ENCODE data around the gene RIT2. TPM values are rescaled to one million over a fixed set of nuclear protein-coding genes. Genes with fewer than 3 reads are reported as not detected.

Gene RIT2
- total RNA-seq, 1 donor from 2014 or later, result not detected

GRCh38 chr18:43001821-43002220 is 113.7 kb downstream of the RIT2 start:
- DNase-seq (ENCODE audit: low spot score), result no peak
- Mint-ChIP-seq H3K4me3 (ENCODE audit: unreplicated experiment) (no peak overlapping the region), H3K27me3 (ENCODE audit: unreplicated experiment) (no peaks in the 10 kb centered on the region), H3K27ac (ENCODE audit: unreplicated experiment) (no peak overlapping the region), H3K9me3 (ENCODE audit: unreplicated experiment) (no peaks in the 10 kb centered on the region), H3K36me3 (ENCODE audit: low read depth, unreplicated experiment) (no peaks in the 10 kb centered on the region), H3K4me1 (ENCODE audit: unreplicated experiment) (no peaks in the 10 kb centered on the region)
- TF ChIP-seq CTCF (IDR thresholded peaks at IDR 0.05; ENCODE audit: unreplicated experiment), result no peak

GRCh38 chr18:42996824-42997223 is 118.7 kb downstream of the RIT2 start:
- Mint-ChIP-seq H3K27me3 (ENCODE audit: unreplicated experiment) (no peaks in the 10 kb centered on the region), H3K9me3 (ENCODE audit: unreplicated experiment) (peaks cover 5% of the 10 kb centered on the region), H3K4me3 (ENCODE audit: unreplicated experiment) (no peak overlapping the region), H3K4me1 (ENCODE audit: unreplicated experiment) (no peaks in the 10 kb centered on the region), H3K36me3 (ENCODE audit: low read depth, unreplicated experiment) (peaks cover 8% of the 10 kb centered on the region), H3K27ac (ENCODE audit: unreplicated experiment) (no peak overlapping the region)
- no peak for TF ChIP-seq CTCF (IDR thresholded peaks at IDR 0.05; ENCODE audit: unreplicated experiment)
- DNase-seq (ENCODE audit: low spot score), result no peak

GRCh38 chr18:42980426-42980825 is 135.1 kb downstream of the RIT2 start:
- Mint-ChIP-seq H3K9me3 (ENCODE audit: unreplicated experiment) (no peaks in the 10 kb centered on the region), H3K27me3 (ENCODE audit: unreplicated experiment) (no peaks in the 10 kb centered on the region), H3K4me1 (ENCODE audit: unreplicated experiment) (peaks cover 8% of the 10 kb centered on the region), H3K27ac (ENCODE audit: unreplicated experiment) (no peak overlapping the region), H3K36me3 (ENCODE audit: low read depth, unreplicated experiment) (no peaks in the 10 kb centered on the region), H3K4me3 (ENCODE audit: unreplicated experiment) (no peak overlapping the region)
- no peak for DNase-seq (ENCODE audit: low spot score)
- no peak for TF ChIP-seq CTCF (IDR thresholded peaks at IDR 0.05; ENCODE audit: unreplicated experiment)

GRCh38 chr18:42977982-42978637 is 137.4 kb downstream of the RIT2 start:
- no peak overlapping the region for H3K4me3 Mint-ChIP-seq (ENCODE audit: unreplicated experiment)
- no peaks in the 10 kb centered on the region for H3K9me3 Mint-ChIP-seq (ENCODE audit: unreplicated experiment)
- H3K4me1 Mint-ChIP-seq (ENCODE audit: unreplicated experiment), result peaks cover 8% of the 10 kb centered on the region
- H3K36me3 Mint-ChIP-seq (ENCODE audit: low read depth, unreplicated experiment), result no peaks in the 10 kb centered on the region
- no peak for TF ChIP-seq CTCF (IDR thresholded peaks at IDR 0.05; ENCODE audit: unreplicated experiment)
- DNase-seq (ENCODE audit: low spot score), result no peak
- no peaks in the 10 kb centered on the region for H3K27me3 Mint-ChIP-seq (ENCODE audit: unreplicated experiment)
- H3K27ac Mint-ChIP-seq (ENCODE audit: unreplicated experiment), result no peak overlapping the region

- Mint-ChIP-seq H3K9me3 (ENCODE audit: unreplicated experiment) (no peaks in the 10 kb centered on the region), H3K27me3 (ENCODE audit: unreplicated experiment) (no peaks in the 10 kb centered on the region), H3K27ac (ENCODE audit: unreplicated experiment) (no peak overlapping the region)
These were observed 138.5 kb downstream of the RIT2 start for GRCh38 chr18:42976869-42977590.

More at GRCh38 chr18:42976869-42977590, 138.5 kb downstream of the RIT2 start:
- Mint-ChIP-seq H3K4me1 (ENCODE audit: unreplicated experiment) (peaks cover 8% of the 10 kb centered on the region), H3K4me3 (ENCODE audit: unreplicated experiment) (no peak overlapping the region), H3K36me3 (ENCODE audit: low read depth, unreplicated experiment) (no peaks in the 10 kb centered on the region)
- TF ChIP-seq CTCF (IDR thresholded peaks at IDR 0.05; ENCODE audit: unreplicated experiment), result no peak
- DNase-seq (ENCODE audit: low spot score), result no peak
